GM06990 (cell line): ENCODE results near the gene IL20RB.

Experiments used
- DNase-seq: peaks from one replicate; pipeline ENCODE4 v3.0.0-alpha.2; 2011; ENCODE audit not compliant: insufficient read length; ENCODE audit errors: extremely low read depth
- H3K27me3 ChIP-seq: replicated peaks from 2 replicates; pipeline ENCODE4 v1.6.0; 2011; ENCODE audit warnings: low read length; ENCODE audit not compliant: control insufficient read depth, insufficient read depth
- H3K36me3 ChIP-seq: 2 replicates; pipeline ENCODE4 v1.5.1; 2011; ENCODE audit warnings: low read length; ENCODE audit not compliant: control insufficient read depth, insufficient read depth
- H3K4me3 ChIP-seq: replicated peaks from 2 replicates; pipeline ENCODE4 v1.5.1; 2011; ENCODE audit warnings: low read depth, mild to moderate bottlenecking, control low read depth, low read length
- CTCF ChIP-seq: IDR thresholded peaks from 2 replicates; pipeline ENCODE4 v1.5.1; 2011; ENCODE audit warnings: low read length, control low read depth, mild to moderate bottlenecking, inconsistent platforms; ENCODE audit not compliant: insufficient read depth, poor library complexity, severe bottlenecking

Gene IL20RB

GRCh38 chr3:136937851-136938250 lies 19.9 kb upstream of the IL20RB start:
- TF ChIP-seq CTCF, result no peak
- no peak overlapping the region for H3K4me3 ChIP-seq
- no peaks in the 10 kb centered on the region; the same call in 1 of the 2 replicates for H3K36me3 ChIP-seq
- H3K27me3 ChIP-seq, result no peaks in the 10 kb centered on the region
- no peak for DNase-seq

- no peak for TF ChIP-seq CTCF
- Histone ChIP-seq H3K36me3 (no peaks in the 10 kb centered on the region; the same call in 1 of the 2 replicates), H3K27me3 (no peaks in the 10 kb centered on the region), H3K4me3 (no peak overlapping the region)
- DNase-seq, result no peak
These were observed 19.4 kb upstream of the IL20RB start for GRCh38 chr3:136938334-136938733.

- H3K4me3 ChIP-seq, result no peak overlapping the region
- no peaks in the 10 kb centered on the region; the same call in 1 of the 2 replicates for H3K36me3 ChIP-seq
- DNase-seq, result no peak
- H3K27me3 ChIP-seq, result no peaks in the 10 kb centered on the region
- no peak for TF ChIP-seq CTCF
These were observed 18.3 kb upstream of the IL20RB start for GRCh38 chr3:136939489-136939888.

GRCh38 chr3:136942803-136943202 lies 15.0 kb upstream of the IL20RB start:
- no peak for TF ChIP-seq CTCF
- Histone ChIP-seq H3K27me3 (no peaks in the 10 kb centered on the region), H3K36me3 (peaks cover 3% of the 10 kb centered on the region), H3K4me3 (no peak overlapping the region)
- DNase-seq, result no peak

GRCh38 chr3:136943436-136943835 lies 14.3 kb upstream of the IL20RB start:
- TF ChIP-seq CTCF, result no peak
- DNase-seq, result no peak
- H3K4me3 ChIP-seq, result no peak overlapping the region

GRCh38 chr3:136946978-136947377 lies 10.8 kb upstream of the IL20RB start:
- no peaks in the 10 kb centered on the region for H3K27me3 ChIP-seq
- no peak for TF ChIP-seq CTCF
- H3K36me3 ChIP-seq, result peaks cover 3% of the 10 kb centered on the region
- DNase-seq, result no peak
- no peak overlapping the region for H3K4me3 ChIP-seq

More at GRCh38 chr3:136943436-136943835, 14.3 kb upstream of the IL20RB start:
- Histone ChIP-seq H3K27me3 (no peaks in the 10 kb centered on the region), H3K36me3 (peaks cover 3% of the 10 kb centered on the region)
